NAMALWA (cell line): ENCODE results near the gene FATE1.
"Not testable (repeated sequence)": the region's sequence is repeated elsewhere in the genome, so short reads cannot be mapped to it uniquely, and the experiment has no call there.

Source experiments
- DNase-seq: peaks from one replicate; pipeline ENCODE4 v3.0.0-alpha.2; 2015; ENCODE audit warnings: low spot score

The FATE1 gene

GRCh38 chrX:151715752-151716151 lies at the start of gene FATE1:
FATE1 (plus strand) TSS chrX:151716035; CDS start chrX:151716120, 85 bp downstream.
- DNase-seq: no peak

GRCh38 chrX:151675121-151675746 lies 40.6 kb upstream of the FATE1 start:
- DNase-seq: no peak

GRCh38 chrX:151676196-151676595 lies 39.6 kb upstream of the FATE1 start:
- DNase-seq: no peak

- no peak for DNase-seq
Measured at GRCh38 chrX:151679798-151680402, 35.9 kb upstream of the FATE1 start.

- DNase-seq: peak; percentile 67
Measured at GRCh38 chrX:151680805-151681204, 35.0 kb upstream of the FATE1 start.

GRCh38 chrX:151687635-151688034 lies 28.2 kb upstream of the FATE1 start:
- no peak for DNase-seq

GRCh38 chrX:151688695-151689094 lies 27.1 kb upstream of the FATE1 start:
- DNase-seq: no peak

- DNase-seq: no peak
Measured at GRCh38 chrX:151692825-151693224, 23.0 kb upstream of the FATE1 start.

- no peak for DNase-seq
Measured at GRCh38 chrX:151694121-151694520, 21.7 kb upstream of the FATE1 start.

GRCh38 chrX:151694661-151695582 lies 20.9 kb upstream of the FATE1 start, which contains the start of gene PRRG3:
PRRG3 (plus strand) TSS chrX:151695458; CDS start chrX:151698815, 3,357 bp downstream.
- no peak for DNase-seq

GRCh38 chrX:151695583-151696340 lies 20.1 kb upstream of the FATE1 start:
- DNase-seq: no peak

- DNase-seq: not testable (repeated sequence)
Measured at GRCh38 chrX:151697082-151697481, 18.8 kb upstream of the FATE1 start.

- no peak for DNase-seq
Measured at GRCh38 chrX:151697522-151697921, 18.3 kb upstream of the FATE1 start.

- no peak for DNase-seq
Measured at GRCh38 chrX:151698485-151698884, 17.4 kb upstream of the FATE1 start.

- DNase-seq: no peak
Measured at GRCh38 chrX:151699746-151700145, 16.1 kb upstream of the FATE1 start.

GRCh38 chrX:151700581-151700980 lies 15.3 kb upstream of the FATE1 start:
- no peak for DNase-seq

- DNase-seq: no peak
Measured at GRCh38 chrX:151701071-151701470, 14.8 kb upstream of the FATE1 start.

GRCh38 chrX:151701531-151701930 lies 14.3 kb upstream of the FATE1 start:
- no peak for DNase-seq

- no peak for DNase-seq
Measured at GRCh38 chrX:151702026-151702714, 13.7 kb upstream of the FATE1 start.

GRCh38 chrX:151702741-151703340 lies 13.0 kb upstream of the FATE1 start:
- no peak for DNase-seq

GRCh38 chrX:151703487-151703886 lies 12.3 kb upstream of the FATE1 start:
- no peak for DNase-seq
